B cell (primary cell): ENCODE data around the gene NR4A3. TPM values are rescaled to one million over a fixed set of nuclear protein-coding genes. Genes with fewer than 3 reads are reported as not detected.

Source experiments
- ATAC-seq: fragments of 200-7000 bp; cut with Tn5 transposase; one replicate; pipeline ENCODE4 v1.10.0; 2021; ENCODE audit warnings: low read depth, mild to moderate bottlenecking, moderate number of reproducible peaks, moderate library complexity
- CTCF ChIA-PET: fragments of 350-600 bp; sonication (Branson Sonifier 250); formaldehyde crosslinking; loops from one replicate; lab custom pipeline; 2021; ENCODE audit warnings: antibody characterized with exemption, inconsistent platforms; lab: Charles Lee
- POLR2A ChIA-PET: fragments of 350-600 bp; sonication (Branson Sonifier 250); formaldehyde crosslinking; loops from one replicate; lab custom pipeline; 2021; ENCODE audit warnings: antibody characterized with exemption; lab: Charles Lee
- DNase-seq: peaks from one replicate; pipeline ENCODE4 v3.0.0; 2013
- H2AFZ ChIP-seq: 2 replicates; pipeline ENCODE4 v1.6.1; 2012; ENCODE audit warnings: mild to moderate bottlenecking, low read depth, low read length; ENCODE audit not compliant: insufficient read depth, poor library complexity, severe bottlenecking
- H3K27ac ChIP-seq, 2 donors: 1 replicate in 1 of 2; 2 replicates in 1 of 2; pipeline ENCODE4 v1.5.1; 2012 to 2013; ENCODE audit warnings: low read length in 2 of 2, mild to moderate bottlenecking in 2 of 2, moderate library complexity in 1 of 2
- H3K27me3 ChIP-seq, 4 experiments: fragments of 200-600 bp in 1 of 4; sonication (generic) in 1 of 4; replicated peaks in 1 of 4; 1 replicate in 2 of 4; 2 replicates in 2 of 4; pipeline versions ENCODE4 v1.6.1 to v1.7.0; 2013 to 2016; ENCODE audit warnings: low read length in 3 of 4, mild to moderate bottlenecking in 2 of 4, mixed read lengths in 1 of 4, moderate library complexity in 1 of 4; ENCODE audit not compliant: insufficient read depth in 4 of 4, control insufficient read depth in 3 of 4; ENCODE audit errors: control extremely low read depth in 1 of 4
- H3K36me3 ChIP-seq, 2 experiments: replicated peaks in 1 of 2; 1 replicate in 1 of 2; 2 replicates in 1 of 2; pipeline versions ENCODE4 v1.6.1 to v1.7.1; 2013; ENCODE audit warnings: low read length in 1 of 2; ENCODE audit not compliant: insufficient read depth in 2 of 2, control insufficient read depth in 1 of 2; ENCODE audit errors: control extremely low read depth in 1 of 2, extremely low read depth in 1 of 2
- H3K4me1 ChIP-seq, 2 donors: fragments of 200-600 bp in 1 of 2; sonication (generic) in 1 of 2; 1 replicate in 1 of 2; 2 replicates in 1 of 2; pipeline versions ENCODE4 v1.5.1 to v1.6.1; 2013 to 2017; ENCODE audit warnings: low read length in 2 of 2; ENCODE audit not compliant: control insufficient read depth in 2 of 2, insufficient read depth in 2 of 2
- H3K4me2 ChIP-seq: replicated peaks from 2 replicates; pipeline ENCODE3; 2012; ENCODE audit warnings: mild to moderate bottlenecking, low read depth, low read length; ENCODE audit not compliant: poor library complexity, severe bottlenecking
- H3K4me3 ChIP-seq, 5 experiments: fragments of 200-600 bp in 1 of 5; sonication (generic) in 1 of 5; 1 replicate in 3 of 5; 2 replicates in 2 of 5; pipeline versions ENCODE4 v1.5.1 to v1.7.0; 2011 to 2016; ENCODE audit warnings: low read length in 4 of 5, mild to moderate bottlenecking in 4 of 5, low read depth in 2 of 5, control low read depth in 1 of 5, moderate library complexity in 1 of 5; ENCODE audit not compliant: insufficient read depth in 1 of 5; ENCODE audit errors: control extremely low read depth in 1 of 5, extremely low read depth in 1 of 5
- H3K79me2 ChIP-seq: fragments of 200-600 bp; sonication (generic); one replicate; pipeline ENCODE4 v1.6.0; 2016; ENCODE audit warnings: low read length; ENCODE audit not compliant: control insufficient read depth, insufficient read depth
- H3K9ac ChIP-seq: fragments of 200-600 bp; sonication (generic); 2 replicates; pipeline ENCODE4 v1.6.1; 2017; ENCODE audit warnings: mild to moderate bottlenecking, low read length, moderate library complexity
- H3K9me3 ChIP-seq, 3 donors: one replicate each; pipeline versions ENCODE4 v1.6.1 to v1.7.1; 2013; ENCODE audit warnings: low read length in 2 of 3; ENCODE audit not compliant: control insufficient read depth in 2 of 3, insufficient read depth in 1 of 3; ENCODE audit errors: control extremely low read depth in 1 of 3
- H4K20me1 ChIP-seq: 2 replicates; pipeline ENCODE4 v1.6.0; 2012; ENCODE audit warnings: mild to moderate bottlenecking, low read length; ENCODE audit not compliant: insufficient read depth, control insufficient read depth, poor library complexity, severe bottlenecking
- H3K27ac Mint-ChIP-seq: one replicate; pipeline ENCODE4 v1.8.0; 2021; ENCODE audit warnings: mixed read lengths
- H3K27me3 Mint-ChIP-seq: one replicate; pipeline ENCODE4 v1.8.0; 2021; ENCODE audit warnings: mixed read lengths
- H3K4me1 Mint-ChIP-seq: one replicate; pipeline ENCODE4 v1.8.0; 2021; ENCODE audit warnings: mixed read lengths
- H3K4me3 Mint-ChIP-seq: one replicate; pipeline ENCODE4 v1.8.0; 2021; ENCODE audit warnings: mixed read lengths
- H3K9me3 Mint-ChIP-seq: one replicate; pipeline ENCODE4 v1.8.0; 2022; ENCODE audit warnings: mixed read lengths; ENCODE audit not compliant: insufficient read depth
- EZH2 ChIP-seq: IDR thresholded peaks from 2 replicates; pipeline ENCODE4 v1.6.1; 2012; ENCODE audit warnings: borderline replicate concordance, low read depth, mild to moderate bottlenecking, moderate library complexity, low read length; ENCODE audit not compliant: insufficient read depth, poor library complexity, severe bottlenecking
- WGBS: methylation state at CpG from one replicate; pipeline ENCODE4 v1.1.5; 2013; ENCODE audit warnings: missing lambda C conversion rate; ENCODE audit not compliant: insufficient coverage; 5-methylcytosine and 5-hydroxymethylcytosine counted together
- intact Hi-C: fragments of 100-400 bp; cut with micrococcal nuclease; formaldehyde crosslinking; loops from one replicate; pipeline ENCODE4 v1.10.0; 2022
- polyA plus RNA-seq: library from polyadenylated mRNA; depleted of rRNA; stranded (reverse); fragments of >200 nt; gene quantifications from 2 replicates; pipeline ENCODE4 v1.2.3, GENCODE V29; 2012
- total RNA-seq, 2 donors: library from RNA; stranded (reverse); fragments of 120-200 nt in 1 of 2; gene quantifications; 1 replicate in 1 of 2; 2 replicates in 1 of 2; pipeline versions ENCODE4 v1.2.3 to v1.2.4, GENCODE V29; 2013 to 2022
- TF ChIP-seq, protein P1 (sequence below): fragments of 200-600 bp; IDR thresholded peaks from one replicate; pipeline ENCODE4 v1.8.0; 2022; ENCODE audit warnings: antibody characterized with exemption, mild to moderate bottlenecking

The NR4A3 gene
- total and polyA plus RNA-seq, 2 donors (not counting 1 experiment from before 2014, with no cell fraction given): 2.5 to 20.1 TPM

DNA sequence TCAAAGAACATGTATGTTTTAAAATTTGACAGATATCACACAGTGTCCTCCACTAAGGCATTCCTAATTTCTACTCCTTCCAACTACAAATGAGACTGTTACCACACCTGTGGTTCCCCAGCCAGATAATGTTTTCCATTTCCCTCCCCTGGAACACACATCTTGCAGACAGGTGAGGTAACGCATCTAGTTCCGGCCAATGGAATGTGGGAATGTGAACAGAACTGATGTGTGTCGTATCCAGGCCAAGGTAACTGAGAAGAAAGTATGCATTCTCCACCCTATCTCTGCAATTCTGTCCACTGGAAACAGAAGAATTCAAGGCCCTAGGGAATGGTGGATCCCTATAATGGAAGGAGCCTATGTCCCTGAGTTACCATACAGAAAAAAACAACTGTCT, 19.9 kb upstream of the NR4A3 start:
- H3K9me3 ChIP-seq: no peaks in the 10 kb centered on the region
- WGBS: no CpG with 5 or more reads among the region's 3 CpGs
- no peaks in the 10 kb centered on the region for H3K27me3 Mint-ChIP-seq
- no peaks in the 10 kb centered on the region for H3K9me3 Mint-ChIP-seq
- DNase-seq: no peak
- ATAC-seq: no peak
- ChIA-PET CTCF (interaction anchor here (1.6 to 1.8 kb wide), 2 partner anchors 533 to 616 kb away, joined by 3 to 4 read pairs; no protein-coding TSS in a partner anchor), POLR2A (no interaction called here)
- no peak overlapping the region for H3K4me2 ChIP-seq
- H3K4me1 Mint-ChIP-seq: no peaks in the 10 kb centered on the region
- H2AFZ ChIP-seq: no peak overlapping the region
- H3K4me1 ChIP-seq: no peaks in the 10 kb centered on the region
- no peak overlapping the region for H3K27ac Mint-ChIP-seq
- no peak overlapping the region for H3K4me3 Mint-ChIP-seq
- TF ChIP-seq, protein P1, sequence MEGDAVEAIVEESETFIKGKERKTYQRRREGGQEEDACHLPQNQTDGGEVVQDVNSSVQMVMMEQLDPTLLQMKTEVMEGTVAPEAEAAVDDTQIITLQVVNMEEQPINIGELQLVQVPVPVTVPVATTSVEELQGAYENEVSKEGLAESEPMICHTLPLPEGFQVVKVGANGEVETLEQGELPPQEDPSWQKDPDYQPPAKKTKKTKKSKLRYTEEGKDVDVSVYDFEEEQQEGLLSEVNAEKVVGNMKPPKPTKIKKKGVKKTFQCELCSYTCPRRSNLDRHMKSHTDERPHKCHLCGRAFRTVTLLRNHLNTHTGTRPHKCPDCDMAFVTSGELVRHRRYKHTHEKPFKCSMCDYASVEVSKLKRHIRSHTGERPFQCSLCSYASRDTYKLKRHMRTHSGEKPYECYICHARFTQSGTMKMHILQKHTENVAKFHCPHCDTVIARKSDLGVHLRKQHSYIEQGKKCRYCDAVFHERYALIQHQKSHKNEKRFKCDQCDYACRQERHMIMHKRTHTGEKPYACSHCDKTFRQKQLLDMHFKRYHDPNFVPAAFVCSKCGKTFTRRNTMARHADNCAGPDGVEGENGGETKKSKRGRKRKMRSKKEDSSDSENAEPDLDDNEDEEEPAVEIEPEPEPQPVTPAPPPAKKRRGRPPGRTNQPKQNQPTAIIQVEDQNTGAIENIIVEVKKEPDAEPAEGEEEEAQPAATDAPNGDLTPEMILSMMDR: no peak
- no peak for TF ChIP-seq EZH2
- no peak overlapping the region for H3K4me3 ChIP-seq
- H3K9ac ChIP-seq: no peak overlapping the region
- H3K36me3 ChIP-seq: peaks cover 0 to 2% of the 10 kb centered on the region in 2 experiments
- peaks cover 11% of the 10 kb centered on the region for H3K79me2 ChIP-seq
- no peaks in the 10 kb centered on the region for H4K20me1 ChIP-seq
- no peak overlapping the region for H3K27ac ChIP-seq
- no peaks in the 10 kb centered on the region for H3K27me3 ChIP-seq
- intact Hi-C loops: loop anchor here (5.0 kb wide), 1 partner anchor 211 kb away; no protein-coding TSS in a partner anchor

DNA sequence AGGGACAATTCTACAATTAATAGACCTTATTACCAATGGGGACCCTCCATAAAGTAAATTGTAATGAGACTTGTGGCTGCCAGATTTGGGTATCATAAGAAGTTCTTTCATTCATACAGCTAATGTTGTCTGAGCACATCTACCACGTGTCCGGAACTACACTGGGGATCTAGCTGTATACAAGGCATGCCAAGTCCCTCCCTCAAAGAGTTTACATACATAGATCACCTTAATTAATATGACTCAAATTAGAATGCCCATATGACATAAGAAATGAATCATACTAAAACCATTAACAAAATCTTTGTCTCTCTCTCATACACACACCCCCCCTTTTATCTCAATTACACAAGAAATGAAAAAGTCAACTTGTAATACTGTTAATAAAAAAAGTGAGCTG, 18.0 kb upstream of the NR4A3 start:
- Histone ChIP-seq H3K4me3 (no peak overlapping the region), H3K4me2 (no peak overlapping the region), H3K79me2 (peaks cover 20% of the 10 kb centered on the region), H3K9me3 (no peaks in the 10 kb centered on the region), H3K36me3 (peaks cover 0 to 2% of the 10 kb centered on the region in 2 experiments), H2AFZ (no peak overlapping the region), H4K20me1 (no peaks in the 10 kb centered on the region), H3K4me1 (no peaks in the 10 kb centered on the region), H3K9ac (no peak overlapping the region), H3K27me3 (no peaks in the 10 kb centered on the region), H3K27ac (no peak overlapping the region)
- 100% methylated on average over 2 of the region's 2 CpGs for WGBS
- POLR2A ChIA-PET: no interaction called here
- Mint-ChIP-seq H3K9me3 (no peaks in the 10 kb centered on the region), H3K27ac (no peak overlapping the region), H3K4me3 (no peak overlapping the region), H3K27me3 (no peaks in the 10 kb centered on the region), H3K4me1 (peaks cover 16% of the 10 kb centered on the region)
- intact Hi-C loops: loop anchor here (5.0 kb wide), 1 partner anchor 209 kb away; no protein-coding TSS in a partner anchor
- TF ChIP-seq, protein P1: no peak
- TF ChIP-seq EZH2: no peak
- CTCF ChIA-PET: interaction anchor here (0.9 to 1.8 kb wide), 4 partner anchors 21 to 642 kb away, joined by 3 to 4 read pairs (median 4); no protein-coding TSS in a partner anchor
- DNase-seq (no peak), ATAC-seq (no peak)
